ENCODE data around the gene GMPPA. TPM values are rescaled to one million over a fixed set of nuclear protein-coding genes. Genes with fewer than 3 reads are reported as not detected.

Gene GMPPA
- total RNA-seq, 1 donor from 2014 or later = 22.2 TPM

DNA sequence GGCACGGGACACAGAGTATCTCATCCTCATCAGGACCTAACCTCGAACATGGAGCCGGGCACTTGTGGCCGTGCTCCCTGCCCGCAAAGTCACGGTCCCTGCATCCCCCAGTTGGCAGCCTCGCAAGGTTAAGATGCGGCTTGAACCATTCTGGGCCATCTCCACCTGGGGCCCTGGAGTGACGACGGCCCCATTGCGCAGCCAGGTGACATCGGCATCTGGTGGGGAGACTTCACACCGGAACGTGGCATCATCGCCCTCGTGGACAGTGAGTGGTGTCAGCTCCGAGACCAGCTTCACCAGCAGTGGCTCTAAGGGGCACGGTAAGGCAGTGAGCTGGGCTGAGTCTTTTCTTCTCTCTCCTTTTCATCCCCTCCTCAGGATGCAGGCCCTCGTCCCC lies 57.7 kb downstream of the GMPPA start:
- no peak for DNase-seq (ENCODE audit: low read depth in 2 of 2)

Other genes with a start within 250 kb of the GMPPA start
- gene TUBA4B, start 245.6 kb upstream of the GMPPA start, total RNA-seq = not detected in 2 replicates
- 12.1 and 14.4 TPM in 2 replicates for gene TUBA4A, start 245.0 kb upstream of the GMPPA start, total RNA-seq
- 15.4 and 30.0 TPM in 2 replicates for gene DNAJB2, start 219.5 kb upstream of the GMPPA start, total RNA-seq
- not detected in 2 replicates for gene PTPRN, start 189.5 kb upstream of the GMPPA start, total RNA-seq
- gene RESP18, start 166.1 kb upstream of the GMPPA start, total RNA-seq = not detected in 2 replicates
- gene DNPEP, start 111.0 kb upstream of the GMPPA start, total RNA-seq = 53.1 and 69.5 TPM in 2 replicates
- not detected in 2 replicates for gene DES, start 80.5 kb upstream of the GMPPA start, total RNA-seq
- gene SPEG, start 64.0 kb upstream of the GMPPA start, total RNA-seq = under 0.01 TPM in 1 of 2 replicates, not detected in the other
- gene ASIC4, start 15.6 kb downstream of the GMPPA start, total RNA-seq = not detected in 2 replicates
- 0.26 and 0.89 TPM in 2 replicates for gene CHPF, start 44.9 kb downstream of the GMPPA start, total RNA-seq
- not detected in 2 replicates for gene TMEM198, start 45.1 kb downstream of the GMPPA start, total RNA-seq
- 17.2 and 40.8 TPM in 2 replicates for gene OBSL1, start 72.6 kb downstream of the GMPPA start, total RNA-seq
- gene INHA, start 73.4 kb downstream of the GMPPA start, total RNA-seq = under 0.01 TPM in 1 of 2 replicates, not detected in the other
- gene STK11IP, start 99.0 kb downstream of the GMPPA start, total RNA-seq = 9.4 and 11.4 TPM in 2 replicates
- 0.13 and 0.25 TPM in 2 replicates for gene SLC4A3, start 128.7 kb downstream of the GMPPA start, total RNA-seq

Data from dermis microvascular lymphatic vessel endothelial cell (primary cell).